ENCODE measurements around the gene CADPS.

The CADPS gene

DNA sequence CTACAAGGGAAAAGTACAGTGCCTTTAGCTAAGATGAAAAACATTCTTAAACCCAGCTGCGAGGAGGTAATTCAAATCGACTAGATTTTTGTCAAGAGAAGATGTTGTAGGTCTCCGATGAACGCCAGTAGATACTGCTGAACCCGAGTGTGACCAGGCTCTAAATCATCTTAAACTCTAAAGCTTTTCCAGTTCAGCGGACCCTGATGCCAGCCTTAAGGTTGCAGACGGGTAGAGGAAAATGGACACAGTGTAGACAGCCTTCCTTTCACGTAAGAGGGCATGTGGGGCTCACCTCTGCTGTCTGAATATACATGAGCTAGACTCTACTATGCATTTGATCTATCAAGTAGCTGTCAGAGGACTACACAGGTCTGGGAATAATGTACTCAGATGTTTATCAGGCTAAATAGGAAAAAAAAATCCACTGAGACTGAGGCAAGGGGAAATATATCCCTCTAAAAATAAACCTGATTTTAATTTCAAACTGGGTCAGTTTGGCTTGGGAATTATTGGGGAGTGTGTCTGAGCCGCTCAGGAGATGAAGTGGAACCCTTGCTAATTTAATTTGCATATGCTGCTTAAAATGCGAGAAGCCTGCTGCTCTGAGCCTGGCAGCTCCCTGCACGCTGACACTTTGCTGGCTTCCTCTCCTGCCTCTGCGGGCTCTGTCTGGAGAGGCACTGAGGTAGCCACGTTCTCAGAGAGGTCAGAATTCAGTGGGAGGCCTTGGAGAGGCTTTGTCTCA is 151.9 kb downstream of the CADPS start:
- Histone ChIP-seq H3K27ac (no peak overlapping the region), H3K27me3 (no peaks in the 10 kb centered on the region), H3K9me3 (no peaks in the 10 kb centered on the region), H3K36me3 (no peaks in the 10 kb centered on the region), H3K4me1 (ENCODE audit: control insufficient read depth in 1 of 2, insufficient read depth in 1 of 2, low read depth in 1 of 2, low read length in 1 of 2) (no peaks in the 10 kb centered on the region), H3K4me3 (ENCODE audit: low read depth in 1 of 2, low read length in 1 of 2) (no peak overlapping the region)
- TF ChIP-seq, protein P1, sequence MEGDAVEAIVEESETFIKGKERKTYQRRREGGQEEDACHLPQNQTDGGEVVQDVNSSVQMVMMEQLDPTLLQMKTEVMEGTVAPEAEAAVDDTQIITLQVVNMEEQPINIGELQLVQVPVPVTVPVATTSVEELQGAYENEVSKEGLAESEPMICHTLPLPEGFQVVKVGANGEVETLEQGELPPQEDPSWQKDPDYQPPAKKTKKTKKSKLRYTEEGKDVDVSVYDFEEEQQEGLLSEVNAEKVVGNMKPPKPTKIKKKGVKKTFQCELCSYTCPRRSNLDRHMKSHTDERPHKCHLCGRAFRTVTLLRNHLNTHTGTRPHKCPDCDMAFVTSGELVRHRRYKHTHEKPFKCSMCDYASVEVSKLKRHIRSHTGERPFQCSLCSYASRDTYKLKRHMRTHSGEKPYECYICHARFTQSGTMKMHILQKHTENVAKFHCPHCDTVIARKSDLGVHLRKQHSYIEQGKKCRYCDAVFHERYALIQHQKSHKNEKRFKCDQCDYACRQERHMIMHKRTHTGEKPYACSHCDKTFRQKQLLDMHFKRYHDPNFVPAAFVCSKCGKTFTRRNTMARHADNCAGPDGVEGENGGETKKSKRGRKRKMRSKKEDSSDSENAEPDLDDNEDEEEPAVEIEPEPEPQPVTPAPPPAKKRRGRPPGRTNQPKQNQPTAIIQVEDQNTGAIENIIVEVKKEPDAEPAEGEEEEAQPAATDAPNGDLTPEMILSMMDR (IDR thresholded peaks at IDR 0.05) = no peak

DNA sequence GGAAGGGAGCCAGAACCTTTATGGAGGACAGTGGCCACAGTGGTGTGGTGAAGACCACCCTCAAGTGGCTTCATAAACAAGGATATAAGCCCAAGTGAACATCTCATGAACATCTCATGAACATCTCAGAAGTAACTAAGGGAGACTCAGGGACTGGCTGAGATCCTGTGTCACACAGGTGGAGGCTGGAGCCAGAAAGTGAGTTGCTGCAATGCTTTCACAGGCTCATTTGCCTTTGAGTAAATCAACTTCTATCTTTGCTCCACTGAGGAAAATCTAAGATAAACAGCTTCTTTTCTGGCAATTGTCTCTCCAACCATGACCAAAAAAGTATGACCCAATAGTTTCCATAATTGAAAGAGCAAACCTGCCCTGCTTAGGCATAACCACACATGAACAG is 152.9 kb downstream of the CADPS start:
- Histone ChIP-seq H3K27me3 (no peaks in the 10 kb centered on the region), H3K9me3 (no peaks in the 10 kb centered on the region), H3K36me3 (no peaks in the 10 kb centered on the region), H3K4me3 (ENCODE audit: low read depth in 1 of 2, low read length in 1 of 2) (no peak overlapping the region), H3K4me1 (ENCODE audit: control insufficient read depth in 1 of 2, insufficient read depth in 1 of 2, low read depth in 1 of 2, low read length in 1 of 2) (no peaks in the 10 kb centered on the region), H3K27ac (no peak overlapping the region)
- TF ChIP-seq, protein P1 (IDR thresholded peaks at IDR 0.05) = no peak

DNA sequence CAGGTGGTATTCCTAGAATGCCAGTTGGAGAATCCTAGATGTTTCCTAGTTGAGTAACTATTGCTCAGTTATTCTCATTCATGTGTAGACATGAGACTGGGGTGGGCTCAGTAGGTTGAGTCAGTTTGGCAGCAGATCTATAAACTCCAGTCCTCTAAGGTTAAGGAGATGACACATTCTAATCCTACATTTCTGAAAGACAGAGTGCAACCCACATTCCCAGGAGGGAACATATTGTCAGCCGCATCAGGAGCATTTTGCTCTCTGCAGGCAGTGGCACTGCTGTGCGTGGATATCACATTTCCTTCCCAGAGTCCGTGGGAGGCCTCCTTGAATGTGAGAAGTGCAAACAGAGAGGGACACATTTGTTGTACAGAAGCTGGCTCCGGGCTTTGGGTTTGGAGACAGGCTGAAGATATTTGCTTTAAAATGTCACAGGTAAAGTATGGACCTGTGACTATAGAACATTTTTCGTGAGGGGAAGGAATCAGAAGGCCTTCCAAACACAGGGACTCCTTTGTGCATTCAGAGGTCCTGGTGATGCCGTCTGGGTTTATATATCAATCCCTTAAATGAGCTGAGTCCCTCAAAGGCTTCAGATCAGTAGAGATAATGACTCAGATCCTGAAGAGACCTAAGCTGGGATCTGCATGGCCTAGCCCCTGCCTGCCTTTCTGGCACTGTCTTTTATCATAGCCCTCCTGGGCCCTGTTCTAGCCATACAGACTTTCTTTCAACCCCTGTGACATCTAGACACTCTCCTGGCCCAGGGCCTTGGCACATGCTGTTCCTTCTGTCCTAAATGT is 156.5 kb downstream of the CADPS start:
- TF ChIP-seq, protein P1 (IDR thresholded peaks at IDR 0.05) = no peak
- no peaks in the 10 kb centered on the region for H3K27me3 ChIP-seq
- H3K4me1 ChIP-seq (ENCODE audit: control insufficient read depth in 1 of 2, insufficient read depth in 1 of 2, low read depth in 1 of 2, low read length in 1 of 2) = no peaks in the 10 kb centered on the region
- H3K27ac ChIP-seq = no peak overlapping the region
- H3K9me3 ChIP-seq = no peaks in the 10 kb centered on the region
- H3K36me3 ChIP-seq = no peaks in the 10 kb centered on the region
- H3K4me3 ChIP-seq (ENCODE audit: low read depth in 1 of 2, low read length in 1 of 2) = no peak overlapping the region

DNA sequence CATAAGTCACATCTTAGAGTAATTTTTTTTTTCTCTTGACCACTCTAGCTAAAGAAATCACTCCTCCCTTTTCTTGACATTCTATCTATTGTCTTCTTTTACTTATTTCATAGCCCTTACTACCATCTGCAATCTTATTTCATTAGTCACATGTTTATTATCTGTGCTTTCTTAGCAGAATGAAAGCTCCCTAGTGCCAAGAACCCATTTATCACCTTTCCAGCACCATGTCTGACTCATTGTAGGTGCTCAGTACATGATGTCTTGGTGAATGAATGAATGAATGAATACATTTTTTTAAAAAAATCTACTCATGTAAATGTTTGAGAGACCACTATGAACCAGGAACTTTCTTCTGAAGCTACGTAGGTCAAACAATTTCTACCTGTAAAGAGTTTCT is 157.2 kb downstream of the CADPS start:
- Histone ChIP-seq H3K36me3 (no peaks in the 10 kb centered on the region), H3K9me3 (no peaks in the 10 kb centered on the region), H3K4me1 (ENCODE audit: control insufficient read depth in 1 of 2, insufficient read depth in 1 of 2, low read depth in 1 of 2, low read length in 1 of 2) (no peaks in the 10 kb centered on the region), H3K27ac (no peak overlapping the region), H3K27me3 (no peaks in the 10 kb centered on the region), H3K4me3 (ENCODE audit: low read depth in 1 of 2, low read length in 1 of 2) (no peak overlapping the region)
- TF ChIP-seq, protein P1 (IDR thresholded peaks at IDR 0.05) = no peak

DNA sequence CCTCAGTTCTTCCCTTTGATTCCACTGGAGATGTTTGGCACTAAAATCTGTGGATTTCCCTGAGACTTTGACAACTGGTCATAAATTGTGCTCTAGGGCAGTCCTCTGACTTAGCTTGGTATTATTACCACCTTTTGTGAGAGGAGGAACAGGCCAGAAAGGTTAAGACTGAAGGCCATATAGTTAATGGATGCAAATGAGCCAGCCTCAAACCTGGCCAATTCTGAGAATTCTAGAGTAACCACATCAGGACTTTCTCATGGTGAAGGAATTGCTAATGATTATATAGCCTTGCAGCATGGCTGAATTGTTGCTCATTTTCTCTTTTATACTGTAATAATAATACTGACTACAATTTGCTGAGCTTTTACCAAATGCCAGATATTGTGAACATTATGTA is 162.5 kb downstream of the CADPS start:
- Histone ChIP-seq H3K4me3 (ENCODE audit: low read depth in 1 of 2, low read length in 1 of 2) (no peak overlapping the region), H3K9me3 (no peaks in the 10 kb centered on the region), H3K27me3 (no peaks in the 10 kb centered on the region), H3K27ac (no peak overlapping the region), H3K36me3 (no peaks in the 10 kb centered on the region), H3K4me1 (ENCODE audit: control insufficient read depth in 1 of 2, insufficient read depth in 1 of 2, low read depth in 1 of 2, low read length in 1 of 2) (no peaks in the 10 kb centered on the region)
- TF ChIP-seq, protein P1 (IDR thresholded peaks at IDR 0.05) = no peak

All from neutrophil (primary cell).